ENCODE data around the gene TKT. TPM values are rescaled to one million over a fixed set of nuclear protein-coding genes. Genes with fewer than 3 reads are reported as not detected.

TKT gene
- total and polyA plus RNA-seq, 2 donors from 2014 or later: 182 to 224 TPM

GRCh38 chr3:53223541-53223966 is 32.3 kb downstream of the TKT start:
- peaks cover 0 to 46% (median 24%) of the 10 kb centered on the region in 3 donors for H3K36me3 ChIP-seq (ENCODE audit: control insufficient read depth in 2 of 3, insufficient read depth in 3 of 3, low read length in 3 of 3)
- H3K9me3 ChIP-seq (ENCODE audit: control insufficient read depth in 2 of 3, insufficient read depth in 1 of 3, low read length in 3 of 3): no peaks in the 10 kb centered on the region
- no peaks in the 10 kb centered on the region for H3K4me1 ChIP-seq (ENCODE audit: control insufficient read depth in 2 of 3, insufficient read depth in 2 of 3, low read depth in 1 of 3, low read length in 3 of 3)
- no peaks in the 10 kb centered on the region for H3K27me3 ChIP-seq (ENCODE audit: control insufficient read depth, insufficient read depth, low read length)
- no peak overlapping the region for H3K4me3 ChIP-seq (ENCODE audit: low read length in 3 of 3)
- TF ChIP-seq CTCF (IDR thresholded peaks at IDR 0.05; ENCODE audit: borderline replicate concordance, extremely low read depth, insufficient read depth): no peak
- FAIRE-seq (no peak), DNase-seq (no peak)
- H3K9ac ChIP-seq (ENCODE audit: low read length in 3 of 3): no peak overlapping the region
- H3K27ac ChIP-seq (ENCODE audit: low read depth in 2 of 2, low read length in 2 of 2): no peak overlapping the region
- intact Hi-C loops (cut with DNase I): no loop called here

GRCh38 chr3:53223025-53223424 is 32.8 kb downstream of the TKT start:
- H3K4me1 ChIP-seq (ENCODE audit: control insufficient read depth in 2 of 3, insufficient read depth in 2 of 3, low read depth in 1 of 3, low read length in 3 of 3): no peaks in the 10 kb centered on the region
- FAIRE-seq: no peak
- no peak for DNase-seq
- H3K27ac ChIP-seq (ENCODE audit: low read depth in 2 of 2, low read length in 2 of 2): no peak overlapping the region
- H3K9me3 ChIP-seq (ENCODE audit: control insufficient read depth in 2 of 3, insufficient read depth in 1 of 3, low read length in 3 of 3): no peaks in the 10 kb centered on the region
- no peak overlapping the region for H3K4me3 ChIP-seq (ENCODE audit: low read length in 3 of 3)
- intact Hi-C loops (cut with DNase I): no loop called here
- H3K36me3 ChIP-seq (ENCODE audit: control insufficient read depth in 2 of 3, insufficient read depth in 3 of 3, low read length in 3 of 3): peaks cover 0 to 42% (median 18%) of the 10 kb centered on the region in 3 donors
- no peak for TF ChIP-seq CTCF (IDR thresholded peaks at IDR 0.05; ENCODE audit: borderline replicate concordance, extremely low read depth, insufficient read depth)
- no peaks in the 10 kb centered on the region for H3K27me3 ChIP-seq (ENCODE audit: control insufficient read depth, insufficient read depth, low read length)
- H3K9ac ChIP-seq (ENCODE audit: low read length in 3 of 3): no peak overlapping the region

- Histone ChIP-seq H3K9ac (ENCODE audit: low read length in 3 of 3) (no peak overlapping the region), H3K36me3 (ENCODE audit: control insufficient read depth in 2 of 3, insufficient read depth in 3 of 3, low read length in 3 of 3) (peaks cover 0 to 35% (median 12%) of the 10 kb centered on the region in 3 donors), H3K4me3 (ENCODE audit: low read length in 3 of 3) (no peak overlapping the region), H3K9me3 (ENCODE audit: control insufficient read depth in 2 of 3, insufficient read depth in 1 of 3, low read length in 3 of 3) (no peaks in the 10 kb centered on the region), H3K27ac (ENCODE audit: low read depth in 2 of 2, low read length in 2 of 2) (no peak overlapping the region), H3K4me1 (ENCODE audit: control insufficient read depth in 2 of 3, insufficient read depth in 2 of 3, low read depth in 1 of 3, low read length in 3 of 3) (no peaks in the 10 kb centered on the region), H3K27me3 (ENCODE audit: control insufficient read depth, insufficient read depth, low read length) (no peaks in the 10 kb centered on the region)
- intact Hi-C loops (cut with DNase I): no loop called here
- FAIRE-seq (no peak), DNase-seq (no peak)
- no peak for TF ChIP-seq CTCF (IDR thresholded peaks at IDR 0.05; ENCODE audit: borderline replicate concordance, extremely low read depth, insufficient read depth)
Measured at GRCh38 chr3:53222183-53222901, 33.5 kb downstream of the TKT start.

All from kidney (tissue), 14 donors.